Measurements from ENCODE around the gene CCL2.

The CCL2 gene

DNA sequence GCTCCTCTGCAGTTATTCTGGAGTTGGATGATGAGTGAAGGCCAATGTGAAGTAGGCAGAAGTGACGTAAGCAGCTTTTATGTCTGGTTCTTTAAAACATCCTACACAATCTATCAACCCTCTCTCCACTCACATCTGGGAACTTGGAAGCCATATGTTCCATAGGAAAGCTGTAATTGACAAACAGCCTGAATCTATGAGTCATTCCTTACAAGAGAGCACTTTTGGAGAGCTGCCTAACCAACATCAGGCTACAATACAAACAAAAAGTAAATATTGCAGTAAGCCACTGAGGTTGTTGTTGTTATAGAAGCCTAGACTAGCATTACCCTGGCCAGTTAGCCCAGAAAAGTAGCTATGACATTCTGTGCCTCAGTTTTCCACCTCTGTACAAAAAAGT lies 20.8 kb downstream of the CCL2 start:
- DNase-seq, result no peak

DNA sequence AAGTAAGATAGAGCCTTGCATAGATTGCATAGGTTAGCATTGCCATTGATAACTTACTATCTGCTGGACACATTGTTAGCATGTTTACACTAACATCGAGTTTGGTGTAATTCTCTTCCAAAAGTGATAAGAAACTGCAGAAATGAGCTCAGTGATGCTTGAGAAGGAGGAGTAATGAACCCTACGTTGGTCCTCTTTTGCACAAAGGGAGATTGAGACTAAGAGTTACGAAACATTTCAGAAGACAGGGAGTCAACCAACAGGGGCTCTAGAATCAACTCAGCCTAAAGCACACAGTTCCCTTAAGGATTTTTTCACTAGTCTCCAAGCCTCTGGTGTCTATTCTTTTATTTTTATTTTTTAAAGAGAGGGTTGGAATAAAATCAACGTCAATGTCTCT lies 21.7 kb downstream of the CCL2 start:
- DNase-seq, result no peak

DNA sequence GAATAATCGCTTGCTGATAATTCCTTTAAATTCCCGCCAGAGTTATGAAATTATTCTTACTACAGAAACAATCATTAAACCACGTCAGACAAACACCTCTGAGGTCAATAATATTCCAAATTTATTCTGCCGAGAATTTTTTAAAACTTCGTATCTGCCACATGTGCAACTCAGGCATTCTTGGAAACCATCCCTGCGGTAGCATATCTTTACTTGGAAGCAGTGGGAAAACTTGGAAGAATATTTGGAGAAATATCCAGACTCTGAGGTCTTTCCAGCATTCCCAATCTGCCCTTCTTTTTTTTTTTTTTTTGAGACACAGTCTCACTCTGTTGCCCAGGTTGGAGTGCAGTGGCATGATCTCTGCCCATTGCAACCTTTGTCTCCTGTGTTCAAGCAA lies 28.5 kb downstream of the CCL2 start:
- no peak for DNase-seq

DNA sequence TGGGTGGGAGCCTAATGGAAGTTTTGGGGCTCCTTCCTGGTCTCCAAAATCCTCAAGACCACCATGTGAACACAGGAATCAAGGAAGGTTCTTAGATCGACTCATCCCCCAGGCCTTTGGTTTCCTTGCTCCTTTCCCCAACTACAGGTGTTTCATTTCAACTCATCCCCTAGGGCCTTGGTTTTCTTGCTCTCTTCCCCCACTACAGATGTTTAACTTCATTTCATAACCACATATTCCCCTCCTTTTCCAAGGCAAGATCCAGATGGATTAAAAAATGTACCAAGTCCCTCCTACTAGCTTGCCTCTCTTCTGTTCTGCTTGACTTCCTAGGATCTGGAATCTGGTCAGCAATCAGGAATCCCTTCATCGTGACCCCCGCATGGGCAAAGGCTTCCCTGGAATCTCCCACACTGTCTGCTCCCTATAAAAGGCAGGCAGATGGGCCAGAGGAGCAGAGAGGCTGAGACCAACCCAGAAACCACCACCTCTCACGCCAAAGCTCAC lies 30.3 kb downstream of the CCL2 start, which contains the start of gene CCL11:
Gene CCL11 (plus strand): TSS at position 457 of the 507 bp plus-strand sequence. CDS start 67 bp downstream, outside the sequence.
- no peak for DNase-seq

DNA sequence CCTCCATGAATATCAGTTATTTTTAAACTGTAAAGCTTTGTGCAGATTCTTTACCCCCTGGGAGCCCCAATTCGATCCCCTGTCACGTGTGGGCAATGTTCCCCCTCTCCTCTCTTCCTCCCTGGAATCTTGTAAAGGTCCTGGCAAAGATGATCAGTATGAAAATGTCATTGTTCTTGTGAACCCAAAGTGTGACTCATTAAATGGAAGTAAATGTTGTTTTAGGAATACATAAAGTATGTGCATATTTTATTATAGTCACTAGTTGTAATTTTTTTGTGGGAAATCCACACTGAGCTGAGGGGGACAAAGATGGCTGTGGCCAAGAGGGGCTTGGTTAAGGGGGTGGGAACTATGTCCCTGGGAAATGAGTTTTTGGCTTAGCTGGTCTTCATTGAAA lies 32.8 kb downstream of the CCL2 start:
- no peak for DNase-seq

DNA sequence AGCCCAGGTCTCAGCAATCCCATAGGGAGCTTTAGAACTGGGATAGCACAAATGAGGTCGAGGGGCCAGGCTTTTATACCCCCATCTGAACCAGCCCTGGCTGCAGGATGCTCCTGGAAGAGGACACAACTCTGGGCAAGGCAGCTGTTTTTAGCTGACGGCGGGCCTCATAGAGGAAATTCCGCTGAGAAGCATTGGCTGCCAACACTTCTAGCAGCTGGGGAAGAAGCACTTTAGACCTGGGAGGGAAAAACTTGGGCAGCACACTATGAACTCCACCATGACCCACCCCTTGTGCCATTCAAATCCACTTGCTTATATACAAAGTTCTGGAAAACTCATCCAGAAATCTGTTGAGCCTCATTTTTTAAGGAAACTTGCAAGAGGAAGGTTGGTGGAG lies 35.5 kb downstream of the CCL2 start:
- no peak for DNase-seq

DNA sequence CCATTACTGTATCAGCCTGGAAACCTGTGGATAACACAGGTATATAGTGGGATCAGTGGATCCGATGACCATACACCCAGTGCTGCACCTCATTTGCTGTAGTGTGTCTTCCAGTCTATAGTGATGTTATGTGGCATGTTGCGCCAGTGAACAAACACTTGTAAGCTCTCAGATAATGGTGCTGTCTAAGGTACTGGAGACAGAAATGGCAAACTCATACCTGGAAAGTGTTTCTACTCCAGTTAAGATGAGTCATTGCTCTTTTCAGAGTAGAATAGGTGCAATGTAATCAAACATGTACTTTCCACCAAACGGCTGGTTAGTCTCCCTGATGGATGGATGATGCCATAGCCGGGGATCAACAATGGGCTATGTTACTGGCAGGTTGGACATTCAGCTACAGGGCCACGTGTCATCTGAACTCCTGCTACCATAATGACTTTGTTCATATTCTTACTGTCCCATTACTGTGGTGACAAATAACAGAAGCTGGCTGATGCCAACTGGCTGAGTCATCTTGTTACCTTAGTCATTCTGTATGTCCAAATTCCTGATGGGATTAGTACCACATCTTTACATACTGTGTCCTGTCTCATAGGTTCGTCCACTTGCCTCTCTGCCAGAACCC lies 36.8 kb downstream of the CCL2 start:
- no peak for DNase-seq

DNA sequence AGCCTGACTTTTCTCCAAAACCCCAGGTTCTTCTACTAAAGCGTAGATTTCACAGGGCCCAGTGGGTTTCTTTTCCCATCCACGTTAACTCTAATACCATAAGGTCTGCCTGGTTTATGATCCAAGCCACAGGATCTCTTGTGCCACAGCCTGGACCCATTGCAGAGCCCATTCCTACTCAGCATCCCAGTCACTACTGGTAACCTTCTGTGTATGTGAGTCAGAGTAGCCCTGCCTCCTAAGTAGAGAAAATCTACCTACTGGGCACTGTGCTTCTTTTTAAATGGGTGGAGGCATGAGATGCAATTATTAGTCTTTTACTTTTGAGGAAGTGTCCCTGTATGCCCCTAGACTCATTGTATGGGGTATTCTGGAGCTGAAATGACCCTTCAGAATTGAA lies 43.9 kb downstream of the CCL2 start:
- no peak for DNase-seq

DNA sequence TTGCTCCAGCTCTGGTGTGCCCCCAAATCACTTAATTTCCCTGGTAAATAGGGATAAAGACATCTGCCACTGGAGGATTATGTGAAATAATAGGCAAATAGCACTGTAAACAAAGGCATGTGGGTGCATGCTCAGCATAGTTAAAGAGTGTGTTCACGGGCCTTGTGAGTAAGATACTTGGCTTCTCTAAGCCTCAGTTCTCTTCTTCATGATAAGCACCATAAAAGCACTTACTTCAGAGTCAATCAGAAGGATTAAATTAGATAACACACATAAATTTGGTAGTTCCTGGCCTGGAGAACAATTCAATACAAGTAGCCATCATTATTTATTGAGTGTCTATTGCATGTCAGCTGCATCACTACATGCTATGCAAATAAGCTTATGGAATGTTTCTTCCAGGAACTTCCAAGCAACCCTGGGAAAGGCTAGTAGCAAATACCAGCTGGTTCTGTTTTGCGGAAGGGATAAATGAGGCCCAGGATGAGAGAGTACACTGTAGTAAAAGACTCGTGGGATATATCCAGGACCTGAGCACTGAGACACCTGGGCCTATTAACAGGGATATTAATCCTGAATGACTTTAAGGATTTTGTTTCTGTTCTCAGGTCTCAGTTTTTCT lies 45.0 kb downstream of the CCL2 start:
- DNase-seq, result no peak

DNA sequence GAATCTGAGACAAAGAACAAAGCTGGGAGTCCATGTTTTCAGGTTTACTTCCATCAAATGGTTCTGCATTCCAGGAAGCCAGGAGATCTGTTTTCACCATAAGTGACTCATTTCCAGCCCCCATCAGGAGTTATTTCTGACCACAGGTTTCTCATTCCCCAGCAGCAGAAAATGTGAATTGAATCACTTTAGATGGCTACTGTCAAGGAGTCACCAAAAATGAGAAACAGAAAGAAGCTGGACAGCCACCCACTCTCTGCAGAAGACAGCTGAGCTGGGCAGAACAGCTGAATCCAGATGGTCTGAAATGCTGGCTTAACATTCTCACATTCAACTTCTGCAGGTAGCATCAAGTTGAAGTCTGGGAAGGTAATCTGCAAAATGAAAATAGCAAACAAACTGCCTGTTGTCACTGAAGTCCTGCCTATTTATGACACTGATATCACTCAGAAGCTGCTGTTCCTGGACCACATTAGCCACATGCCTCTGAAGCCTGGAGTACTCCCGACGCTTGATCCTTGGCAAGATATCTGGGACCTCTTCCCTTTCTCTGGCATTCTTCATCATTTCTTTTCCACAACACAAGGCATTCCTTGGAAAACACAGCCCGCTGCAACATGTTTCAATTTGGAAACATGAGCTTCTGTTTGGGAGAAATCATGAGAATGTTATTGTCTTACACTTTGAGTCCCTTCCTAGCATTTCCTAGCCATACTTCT lies 45.7 kb downstream of the CCL2 start:
- DNase-seq, result no peak

DNA sequence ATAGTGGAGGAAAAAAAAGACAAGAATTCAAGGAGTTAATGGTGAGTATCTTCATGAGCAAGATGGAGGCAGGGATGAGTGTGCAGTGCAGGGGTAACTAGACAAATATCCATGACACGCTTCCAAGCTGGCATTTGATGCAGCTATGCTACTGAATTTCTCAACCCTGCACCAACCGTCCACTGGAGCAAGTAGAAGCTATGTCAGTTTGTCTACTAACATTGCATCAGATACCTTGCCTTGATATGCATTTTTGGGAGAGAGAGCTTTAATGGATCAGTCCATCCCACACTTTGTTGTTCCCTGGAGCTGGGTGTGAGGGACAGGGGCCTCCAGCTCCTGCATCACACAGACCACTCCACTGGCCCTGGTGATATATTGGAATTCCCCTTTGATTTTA lies 46.9 kb downstream of the CCL2 start:
- no peak for DNase-seq

DNA sequence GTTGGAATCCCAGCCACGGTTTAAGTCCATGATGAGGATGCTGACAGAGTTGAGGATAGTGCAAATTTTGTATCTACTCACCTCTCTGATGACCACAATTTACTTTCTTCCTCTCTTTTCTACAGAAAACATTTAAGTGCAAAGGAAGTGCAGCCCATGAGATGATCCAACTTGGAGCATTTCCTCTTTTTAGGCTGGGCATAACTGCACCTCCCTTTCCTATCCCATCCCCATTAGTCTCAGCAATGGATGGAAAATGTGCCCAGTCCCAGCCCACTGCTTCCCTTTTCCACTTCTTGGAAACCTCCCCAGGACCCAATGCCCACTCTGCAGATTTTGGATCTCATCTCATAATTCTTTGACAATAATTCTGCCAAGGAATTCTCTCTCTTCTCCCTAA lies 47.6 kb downstream of the CCL2 start:
- no peak for DNase-seq

DNA sequence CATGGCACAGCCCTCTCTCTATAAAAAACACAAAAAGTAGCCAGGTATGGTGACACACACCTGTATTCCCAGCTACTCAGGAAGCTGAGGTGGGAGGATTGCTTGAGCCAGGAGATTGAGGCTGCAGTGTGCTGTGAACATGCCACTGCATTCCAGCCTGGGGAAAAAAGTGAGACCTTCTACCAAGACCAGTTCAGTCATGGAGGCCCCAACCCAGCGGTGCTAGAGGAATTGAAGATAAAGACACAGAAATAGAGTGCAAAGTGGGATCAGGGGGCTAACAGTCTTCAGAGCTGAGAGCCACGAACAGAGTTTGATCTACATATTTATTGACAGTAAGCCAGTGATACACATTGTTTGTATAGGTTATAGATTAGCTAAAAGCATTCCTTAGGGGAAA lies 48.5 kb downstream of the CCL2 start:
- DNase-seq, result no peak

DNA sequence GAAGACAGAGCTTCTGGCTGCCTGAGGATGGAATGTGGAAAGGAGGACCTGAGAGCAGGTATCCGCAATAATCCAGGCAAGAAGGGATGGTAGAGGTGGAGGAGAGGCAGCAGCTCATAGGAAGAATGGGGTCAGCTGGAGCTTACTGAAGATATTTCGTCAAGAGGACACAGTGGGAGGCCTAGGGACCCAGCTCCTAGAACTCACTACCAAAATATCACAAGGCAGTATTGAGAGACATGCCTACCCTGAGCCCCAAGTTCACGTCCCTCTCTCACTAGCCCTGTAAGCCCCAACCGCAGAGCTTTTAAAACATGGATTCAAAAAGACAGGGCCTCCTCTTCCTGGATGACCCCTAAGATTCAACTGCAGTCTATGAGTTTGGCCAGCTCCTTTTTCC lies 50.0 kb downstream of the CCL2 start:
- DNase-seq, result no peak

DNA sequence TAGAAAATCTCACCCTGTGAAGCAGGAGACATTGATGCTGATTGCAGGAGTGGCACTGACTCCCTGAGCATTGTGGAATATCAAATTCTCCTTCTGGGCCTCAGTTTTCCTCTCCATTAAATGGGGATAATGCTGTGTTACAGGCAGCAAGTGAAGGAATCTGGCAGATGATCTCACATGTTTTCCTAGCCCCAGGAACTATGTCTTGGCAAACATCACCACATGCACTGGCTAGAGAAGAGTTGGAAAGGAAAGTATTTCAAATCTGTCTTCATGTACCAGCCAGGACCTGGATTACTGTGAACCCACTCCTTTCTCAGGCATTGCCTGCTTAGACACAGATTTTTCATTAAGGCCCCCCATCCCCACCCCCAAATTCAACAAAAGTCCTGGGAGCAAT lies 50.5 kb downstream of the CCL2 start:
- DNase-seq, result no peak

DNA sequence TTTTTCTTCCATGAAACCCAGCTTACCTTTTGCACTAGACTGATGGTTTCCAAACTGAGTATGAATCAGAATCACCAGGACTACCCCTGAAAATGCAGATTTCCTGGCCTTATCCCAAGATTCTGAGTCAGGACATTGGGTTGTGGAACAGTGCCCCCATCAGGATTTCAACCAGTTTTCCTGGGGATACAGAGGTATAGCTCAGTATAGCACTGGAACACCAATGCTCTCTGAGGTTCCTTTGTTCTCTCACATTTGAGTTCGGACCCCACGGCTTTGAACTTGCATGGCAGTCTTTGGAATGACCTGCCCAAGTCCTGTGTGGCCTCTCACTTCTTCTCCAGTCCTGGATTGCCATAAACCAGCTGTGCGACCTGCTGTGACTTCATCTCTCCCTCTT lies 51.4 kb downstream of the CCL2 start:
- DNase-seq, result no peak

All from NK-92 treated with Interleukin-12 subunit alpha and Interleukin-12 subunit beta, amount 100 ng/mL, for 24 hours (cell line).